NCI-H2227 (cell line): ENCODE data around the gene DGKD.
"Not testable (repeated sequence)": the region's sequence is repeated elsewhere in the genome, so short reads cannot be mapped to it uniquely, and the experiment has no call there.

ENCODE experiments used
- DNase-seq: peaks from one replicate; lab custom pipeline; 2025; ENCODE audit not compliant: unreplicated experiment; lab: John Stamatoyannopoulos, UW

Gene DGKD

DNA sequence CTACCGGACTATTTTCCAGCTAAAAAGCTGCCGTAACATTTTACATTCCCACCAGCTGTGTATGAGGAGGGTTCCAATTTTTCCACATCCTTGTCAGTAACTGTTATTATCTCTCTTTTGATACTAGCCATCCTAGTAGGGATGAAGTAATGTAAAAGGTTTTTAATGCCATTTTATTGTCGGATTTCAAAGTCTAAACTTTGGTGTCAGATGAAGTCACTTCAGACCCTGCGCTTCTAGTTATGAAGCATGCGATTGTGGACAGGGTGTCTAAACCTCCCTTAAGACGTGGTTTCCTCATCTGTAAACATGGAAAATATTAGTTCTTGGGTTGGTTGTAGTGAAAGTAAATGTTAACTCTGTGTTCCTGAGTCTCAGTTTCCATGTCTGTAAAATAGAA, 4.7 kb downstream of the DGKD start:
- no peak for DNase-seq

DNA sequence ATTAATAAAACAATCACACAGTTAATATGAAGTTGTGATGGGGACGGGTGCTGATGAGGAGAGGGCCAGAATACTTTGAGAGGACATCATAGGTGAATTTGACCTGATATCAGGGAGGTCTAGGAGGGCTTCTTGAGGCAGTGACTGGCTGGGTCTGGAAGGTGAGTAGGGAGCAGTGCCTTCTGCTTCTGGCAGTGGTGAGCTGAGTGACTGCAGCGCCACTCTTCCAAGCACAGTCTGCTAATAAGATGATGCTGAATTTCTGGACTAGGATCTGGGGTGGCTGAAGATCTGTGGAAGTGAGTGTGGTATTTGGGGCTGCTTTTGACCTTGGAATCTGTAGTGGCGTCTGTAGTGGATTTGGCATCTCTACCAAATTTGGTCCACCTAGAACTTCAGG, 5.5 kb downstream of the DGKD start:
- DNase-seq, result no peak

DNA sequence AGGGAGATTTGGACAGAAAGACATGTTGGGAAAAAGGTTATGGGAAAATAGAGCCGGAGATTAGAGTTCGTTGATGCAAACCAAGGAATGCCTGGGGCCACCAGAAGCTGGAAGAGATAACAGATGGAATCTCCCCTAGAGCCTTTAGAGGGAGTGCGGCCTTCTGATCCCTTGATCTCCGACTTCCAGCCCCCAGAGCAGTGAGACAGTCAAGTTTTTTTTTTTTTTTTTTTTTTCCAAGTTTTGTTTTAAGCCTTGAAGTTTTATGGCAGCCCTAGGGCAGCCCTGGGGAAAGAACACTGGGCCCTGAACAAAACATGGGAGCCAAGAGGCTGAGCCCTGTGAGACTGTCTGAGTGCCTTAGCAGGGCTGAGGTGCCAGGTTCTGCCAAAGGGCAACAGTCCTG, 6.5 kb downstream of the DGKD start:
- no peak for DNase-seq

DNA sequence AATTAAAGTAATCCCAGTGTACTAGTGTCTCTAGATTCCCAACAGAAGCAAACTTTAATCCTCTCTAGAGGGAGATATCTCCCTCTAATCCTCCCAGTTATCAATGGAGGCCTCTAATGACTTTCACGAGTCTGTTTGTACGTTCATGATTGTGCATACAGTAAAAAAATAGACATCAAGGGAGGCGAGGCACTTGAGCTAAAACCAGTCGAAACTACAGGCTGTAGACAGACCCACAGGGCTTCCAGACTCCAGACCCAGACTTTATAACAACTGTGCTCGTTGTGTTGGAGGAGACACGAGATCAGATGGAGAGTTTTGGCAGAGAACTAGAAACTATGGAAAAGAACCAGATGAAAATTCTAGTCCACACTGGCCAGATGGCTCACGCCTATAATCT, 7.0 kb downstream of the DGKD start:
- DNase-seq, result no peak

DNA sequence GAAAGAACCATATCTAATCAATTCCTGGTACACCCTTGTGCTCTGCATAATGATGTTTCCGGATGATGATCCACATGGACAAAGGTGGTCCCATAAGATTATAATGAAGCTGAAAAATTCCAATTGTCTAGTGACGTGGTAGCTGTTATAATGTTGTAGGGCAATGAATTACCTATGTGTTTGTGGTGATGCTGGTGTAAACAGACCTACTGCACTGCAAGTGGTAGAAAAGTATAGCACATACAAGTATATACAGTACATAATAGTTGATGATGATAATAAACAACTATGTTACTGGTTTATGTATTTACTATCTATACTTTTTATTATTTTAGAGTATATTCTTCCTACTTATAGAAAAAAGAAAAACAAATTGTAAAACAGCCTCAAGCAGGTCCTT, 8.4 kb downstream of the DGKD start:
- DNase-seq, result no peak

DNA sequence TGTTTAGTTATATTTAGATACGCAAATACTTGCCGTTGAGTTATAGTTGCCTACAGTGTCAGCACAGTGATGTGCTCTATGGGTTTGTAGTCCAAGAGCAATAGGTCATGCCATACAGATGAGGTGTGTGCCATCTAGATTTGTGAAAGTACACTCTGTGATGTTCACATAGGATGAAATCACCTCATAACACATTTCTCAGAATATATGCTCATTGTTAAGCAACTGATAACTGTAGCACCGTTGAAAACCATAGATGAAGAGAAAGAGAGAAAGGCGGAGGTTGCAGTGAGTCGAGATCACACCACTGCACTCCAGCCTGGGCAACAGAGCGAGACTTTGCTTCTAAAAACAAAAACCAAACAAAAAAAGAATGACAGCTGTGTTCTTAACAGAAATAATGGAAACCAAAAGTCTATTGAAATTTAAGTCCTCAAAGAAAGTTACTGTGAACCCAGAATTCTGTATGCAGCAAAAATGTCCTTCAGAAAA, 9.5 kb downstream of the DGKD start:
- DNase-seq, result no peak

DNA sequence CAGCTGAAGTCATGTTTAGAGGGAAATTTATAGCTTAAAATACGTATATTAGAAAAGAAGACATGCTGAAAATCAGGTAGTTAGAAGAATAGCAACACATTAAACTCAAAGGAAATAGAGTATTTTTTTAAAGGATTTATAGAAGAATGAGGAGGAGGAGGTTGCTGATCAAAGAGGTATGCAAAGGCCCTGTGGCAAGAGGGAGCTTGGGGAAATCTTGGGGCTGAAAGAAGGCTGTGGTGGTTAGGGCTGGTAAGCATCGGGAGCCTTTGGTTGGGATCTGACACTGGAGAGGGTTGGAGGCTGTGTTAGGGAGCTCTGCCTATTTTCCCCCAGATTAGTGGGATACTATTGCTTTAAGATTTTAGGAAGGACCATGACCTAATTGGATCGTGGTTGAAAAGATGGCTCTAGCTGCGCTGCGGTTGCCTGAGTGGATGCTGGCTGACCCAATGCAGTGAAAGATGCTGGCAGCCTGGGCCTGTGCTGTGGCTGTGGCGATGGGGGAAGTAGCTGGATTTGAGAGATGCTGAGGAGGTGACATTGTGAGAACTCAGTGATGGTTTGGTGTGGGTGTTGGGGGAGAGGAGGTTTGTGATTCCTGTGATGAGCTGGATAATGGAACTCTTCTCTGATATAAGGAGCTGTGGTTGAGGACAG, 11.7 kb downstream of the DGKD start:
- no peak for DNase-seq

DNA sequence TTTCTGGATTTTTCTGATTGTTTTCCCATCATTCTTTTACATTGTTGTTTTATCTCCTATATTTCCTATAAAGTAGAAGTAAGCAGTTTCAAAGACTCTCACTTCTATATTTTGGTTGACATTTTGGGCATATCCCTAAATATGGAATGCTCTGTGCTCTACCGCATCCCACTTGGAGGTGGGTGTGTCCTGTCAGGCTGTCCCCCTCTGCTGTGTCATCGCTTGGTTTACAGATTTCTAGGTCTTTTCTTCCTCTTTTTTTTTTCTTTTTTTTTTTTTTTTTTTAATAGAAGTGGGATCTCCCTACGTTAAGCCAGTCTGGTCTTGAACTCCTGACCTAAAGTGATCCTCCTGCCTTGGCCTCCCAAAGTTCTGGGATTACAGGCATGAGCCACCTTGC, 13.3 kb downstream of the DGKD start:
- DNase-seq, result no peak

DNA sequence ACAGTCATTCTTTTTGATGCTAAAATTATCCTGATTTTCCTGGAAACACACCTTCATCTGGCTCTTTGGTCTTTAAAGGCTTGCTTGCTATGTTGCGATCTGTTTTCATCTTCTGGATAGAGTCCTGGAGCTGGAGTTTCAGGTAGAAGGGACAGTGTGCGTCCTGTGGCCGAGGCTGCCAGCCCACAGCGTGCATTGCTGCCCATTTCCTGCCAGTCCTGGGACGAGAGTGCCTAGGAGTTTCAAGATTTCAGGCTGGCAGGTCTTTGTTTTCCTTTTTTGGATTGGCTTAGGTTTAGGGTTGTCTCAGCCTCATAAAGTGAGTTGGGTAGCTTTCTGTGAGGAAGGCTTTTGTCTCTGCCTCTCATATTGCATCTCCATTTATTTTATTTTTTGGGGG, 14.5 kb downstream of the DGKD start:
- DNase-seq, result no peak

DNA sequence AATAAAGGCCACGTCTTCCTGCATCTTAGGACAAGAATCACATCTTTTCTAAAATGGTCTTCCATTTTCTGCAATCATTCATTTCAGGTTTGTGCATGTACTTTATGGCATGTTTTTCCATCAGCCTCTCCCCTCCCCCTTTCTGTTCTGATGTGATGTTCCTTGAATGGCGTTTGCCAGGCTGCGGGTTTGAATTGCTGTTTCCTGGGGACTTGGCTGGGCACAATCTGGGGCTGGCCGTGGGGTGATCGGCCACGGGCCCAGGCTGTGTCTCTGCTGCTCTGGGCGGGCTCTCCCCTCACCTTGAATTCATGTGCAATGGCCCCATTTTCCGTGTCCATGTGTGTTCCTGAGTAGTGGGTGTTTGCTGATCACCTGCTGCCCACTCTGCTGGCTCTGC, 15.2 kb downstream of the DGKD start:
- DNase-seq, result no peak

DNA sequence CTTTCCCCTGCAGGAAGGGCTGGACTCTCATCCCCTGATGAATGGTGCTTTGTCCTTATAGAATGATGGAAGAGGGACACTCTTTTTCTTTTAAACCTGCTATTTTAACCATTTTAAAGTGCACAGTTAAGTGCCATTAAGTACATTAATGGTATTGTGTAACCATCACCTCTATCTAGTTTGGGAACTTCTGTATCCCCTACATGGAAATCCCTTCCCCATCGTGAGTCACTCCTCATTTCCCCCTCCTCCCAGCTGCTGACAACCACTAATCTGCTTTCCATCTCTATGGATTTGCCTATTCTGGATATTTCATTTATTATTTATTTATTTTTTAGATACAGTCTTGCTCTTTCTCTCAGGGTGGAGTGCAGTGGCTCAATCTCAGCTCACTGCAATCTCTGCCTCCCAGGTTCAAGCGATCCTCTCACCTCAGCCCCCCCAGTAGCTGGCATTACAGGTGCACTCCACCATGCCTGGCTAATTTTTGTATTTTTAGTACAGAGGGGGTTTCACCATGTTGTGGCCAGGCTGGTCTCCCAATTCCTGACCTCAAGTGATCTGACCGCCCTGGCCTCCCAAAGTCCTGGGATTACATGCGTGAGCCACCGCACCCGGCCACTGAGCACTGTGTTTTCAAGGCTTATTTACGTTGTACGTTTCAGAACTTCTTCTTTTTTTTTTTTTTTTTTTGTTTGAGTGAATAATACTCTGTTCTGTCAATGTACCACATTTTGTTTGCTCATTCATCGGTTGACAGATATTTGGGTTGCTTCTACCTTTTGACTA, 15.8 kb downstream of the DGKD start:
- no peak for DNase-seq

DNA sequence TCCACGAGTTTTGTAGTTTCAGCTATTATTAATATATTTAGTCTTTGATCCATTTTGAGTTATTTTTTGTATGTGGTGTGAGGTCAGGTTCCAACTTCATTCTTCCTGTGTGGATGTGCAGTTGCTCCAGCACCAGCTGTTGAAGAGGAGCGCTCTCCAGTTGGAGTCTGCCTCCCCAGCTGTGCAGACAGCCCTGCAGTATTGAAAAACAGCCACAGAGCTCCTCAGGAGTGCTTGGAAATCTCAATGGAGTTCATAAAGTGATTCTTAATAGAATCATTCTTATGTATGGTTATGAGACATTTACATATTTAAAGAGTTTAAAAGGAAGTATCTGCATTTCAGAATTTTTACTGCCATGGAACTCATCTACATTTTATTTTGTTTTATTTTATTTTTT, 17.3 kb downstream of the DGKD start:
- DNase-seq, result no peak

DNA sequence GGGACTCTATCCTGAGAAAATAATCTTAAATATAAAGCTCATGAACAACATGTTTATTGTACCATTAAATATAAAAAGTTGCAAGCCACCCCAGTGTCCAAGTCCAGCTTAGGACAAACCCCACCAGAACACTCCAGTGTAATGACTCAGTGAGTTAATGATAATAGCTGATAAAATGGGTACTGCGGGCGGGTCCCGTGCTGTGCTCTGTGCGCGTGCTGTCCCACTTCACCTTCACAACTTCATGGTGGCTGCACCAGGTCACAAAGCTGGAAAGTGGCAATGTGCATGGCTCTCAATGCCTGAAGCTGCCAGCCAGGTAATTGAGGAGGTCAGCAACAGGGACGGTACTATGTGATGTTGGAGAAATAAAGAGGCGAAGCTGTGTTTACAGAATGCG, 18.6 kb downstream of the DGKD start:
- DNase-seq, result no peak

DNA sequence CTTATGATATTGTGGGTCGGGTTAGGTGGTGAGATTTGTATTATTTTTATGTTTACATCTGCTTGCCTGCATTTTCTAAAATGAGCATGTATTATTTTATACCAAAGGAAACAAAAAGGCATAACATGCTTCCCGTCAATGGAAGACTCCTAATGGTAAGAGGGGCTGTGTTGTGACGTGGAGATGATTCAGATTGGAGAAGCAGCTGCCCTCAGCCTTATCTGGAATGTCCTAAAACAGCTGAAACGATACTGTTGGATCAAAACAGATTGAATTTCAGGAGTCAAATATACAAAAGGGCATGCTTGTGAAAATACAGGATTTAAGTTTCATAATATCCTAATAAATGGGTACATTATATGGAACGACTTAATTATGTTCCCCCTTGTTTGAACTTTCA, 19.0 kb downstream of the DGKD start:
- no peak for DNase-seq

DNA sequence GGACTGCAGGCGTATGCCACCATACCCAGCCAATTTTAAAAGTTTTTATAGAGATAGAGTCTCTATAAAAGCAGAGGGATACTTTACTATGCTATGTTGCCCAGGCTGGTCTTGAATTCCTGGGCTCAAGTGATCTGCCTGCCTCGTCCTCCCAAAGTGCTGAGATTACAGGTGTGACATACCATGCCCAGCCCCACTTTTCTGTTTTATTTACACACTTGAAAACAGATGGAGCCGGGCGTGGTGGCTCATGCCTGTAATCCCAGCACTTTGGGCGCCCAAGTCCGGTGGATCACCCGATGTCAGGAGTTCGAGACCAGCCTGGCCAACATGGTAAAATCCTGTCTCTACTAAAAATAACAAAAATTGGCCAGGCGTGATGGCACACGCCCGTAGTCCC, 20.5 kb downstream of the DGKD start:
- not testable (repeated sequence) for DNase-seq

DNA sequence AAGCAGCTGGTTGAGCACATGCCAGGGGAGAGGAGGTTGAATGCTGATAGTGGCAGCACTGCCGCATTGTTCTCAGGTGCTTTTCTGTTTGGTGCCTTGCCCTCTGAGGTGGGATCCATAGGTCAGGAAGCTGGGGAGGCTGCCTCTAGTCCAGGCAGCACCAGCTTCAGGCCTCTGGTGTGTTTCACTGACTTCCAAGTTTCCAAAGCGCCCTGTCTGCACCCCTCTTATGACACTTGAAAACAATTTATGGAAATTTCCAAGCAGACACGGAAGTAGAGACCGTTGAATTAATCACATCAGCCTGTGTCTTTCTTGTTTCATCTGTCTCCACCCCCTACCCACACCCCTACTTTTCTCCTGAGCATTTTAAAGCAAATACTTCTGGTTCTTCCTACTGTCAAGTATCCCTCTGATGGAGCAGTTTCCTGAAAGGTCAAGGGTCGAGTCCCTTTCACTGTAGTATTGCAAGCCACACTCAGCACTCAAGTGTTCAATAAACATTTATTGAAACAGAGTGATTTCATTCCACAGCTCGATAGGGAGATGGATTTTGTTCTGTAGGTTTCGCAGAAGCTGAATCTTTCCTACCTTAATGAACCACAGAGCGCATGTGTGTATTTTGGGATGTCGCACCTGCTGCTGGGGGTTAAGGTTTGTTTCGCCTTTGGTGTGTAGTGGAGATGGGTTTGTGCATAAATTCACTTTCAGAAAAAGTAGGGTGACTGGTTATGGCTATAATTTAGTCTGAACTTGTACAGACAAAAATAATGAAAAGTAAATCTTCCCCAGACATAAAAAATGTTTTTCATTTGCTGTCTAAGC, 21.4 kb downstream of the DGKD start:
- no peak for DNase-seq

DNA sequence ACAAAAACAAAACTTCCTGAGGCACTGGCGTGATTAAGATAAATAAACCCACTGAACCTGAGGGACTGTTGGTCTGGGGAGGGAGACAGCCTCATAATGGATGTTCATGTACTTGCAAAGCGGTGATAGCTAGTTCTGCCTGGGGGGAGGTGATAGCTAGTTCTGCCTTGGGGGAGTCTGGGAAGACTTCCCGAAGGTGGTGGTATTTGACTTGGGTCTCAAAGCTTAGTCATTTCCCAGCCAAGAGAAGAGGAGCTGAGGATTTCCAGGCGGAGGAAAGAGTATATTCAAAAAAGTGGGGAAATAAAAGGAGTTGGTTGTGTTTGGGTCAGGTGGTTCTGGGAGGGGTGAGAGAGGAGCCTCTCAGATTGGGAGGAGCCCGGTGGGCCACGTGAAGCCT, 24.7 kb downstream of the DGKD start:
- no peak for DNase-seq

DNA sequence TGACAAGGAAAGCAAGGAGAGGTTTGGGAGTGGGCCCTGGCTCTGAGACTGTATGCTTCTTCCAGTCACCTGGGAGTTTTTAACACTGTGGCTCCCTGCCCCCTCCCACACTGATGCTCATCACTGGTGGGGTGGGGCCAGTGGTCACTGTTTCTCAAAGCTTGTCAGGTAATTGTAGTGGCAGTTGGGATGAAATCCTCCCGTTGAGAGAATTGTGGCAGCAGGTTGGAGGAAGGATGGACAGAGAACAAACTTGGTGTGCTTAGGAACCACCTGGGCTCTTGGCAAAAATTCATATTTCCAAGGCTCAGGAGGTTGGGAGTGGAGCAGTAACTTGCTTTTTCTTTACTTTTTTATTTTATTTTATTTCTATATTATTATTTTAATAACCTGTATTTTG, 25.1 kb downstream of the DGKD start:
- DNase-seq, result no peak

DNA sequence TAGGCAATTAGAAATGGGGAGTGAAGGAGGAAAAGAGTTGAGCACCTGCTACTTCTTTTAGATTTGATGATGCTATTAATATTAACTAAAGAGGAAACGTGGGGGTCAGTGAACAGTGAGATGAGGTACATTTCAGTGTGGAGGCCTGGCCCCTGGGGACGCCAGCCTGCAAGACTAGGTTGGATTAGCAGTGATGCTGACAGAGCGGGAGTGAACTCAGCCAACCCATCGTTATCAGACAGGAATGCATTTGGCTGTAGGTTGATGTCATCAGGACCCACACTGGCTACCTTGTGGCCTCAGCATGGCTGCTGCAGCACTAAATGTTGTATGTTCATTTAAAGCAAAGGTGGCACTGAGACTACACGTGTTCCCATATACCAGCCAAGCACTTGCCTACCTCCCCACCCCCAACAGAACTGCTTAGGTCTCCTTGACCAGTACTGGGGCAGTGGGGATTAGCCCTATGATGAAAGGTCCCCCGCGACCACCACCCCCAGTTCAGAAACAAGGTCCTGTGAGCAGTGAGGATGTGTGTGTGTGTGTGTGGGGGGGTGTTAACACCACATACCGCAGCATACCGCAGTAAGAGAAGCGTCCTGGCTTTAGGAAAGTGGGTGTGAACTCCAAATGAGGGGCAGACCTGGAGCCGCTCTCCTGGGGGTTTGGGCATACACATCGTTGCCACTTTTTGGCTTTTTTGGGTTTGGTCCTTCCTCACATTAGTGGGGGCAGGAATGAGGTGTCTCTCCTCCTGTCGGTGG, 26.0 kb downstream of the DGKD start:
- no peak for DNase-seq

DNA sequence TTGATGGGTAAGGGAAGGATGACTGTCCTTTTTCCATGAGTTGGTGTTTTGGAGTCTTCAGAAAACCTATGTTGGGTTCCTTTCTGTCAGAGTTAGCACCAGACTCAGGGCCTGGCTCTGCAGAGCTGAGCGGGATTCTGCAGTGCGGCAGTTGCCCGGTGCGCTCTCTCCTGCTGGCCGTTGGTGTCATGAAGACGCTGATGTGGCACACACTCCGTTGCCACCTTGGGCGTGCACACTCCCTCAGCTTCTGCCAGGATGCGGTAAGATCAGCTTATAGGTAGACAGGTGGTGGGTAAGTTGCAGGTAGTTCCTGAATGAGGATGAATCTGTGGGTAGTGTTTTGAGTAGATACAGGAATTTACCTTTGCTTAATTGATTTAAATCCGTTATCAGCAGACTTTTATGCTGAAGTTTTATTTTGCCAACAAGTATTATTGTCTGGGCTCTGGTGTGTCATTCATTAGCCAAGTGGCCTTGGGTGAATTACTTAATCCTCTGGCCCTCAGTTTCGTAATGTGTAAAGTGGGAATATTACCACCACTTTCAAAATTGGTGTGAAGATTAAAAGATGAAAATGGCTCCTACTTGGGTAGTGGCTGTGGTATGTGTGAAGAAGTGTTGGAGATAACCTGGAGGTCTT, 26.8 kb downstream of the DGKD start:
- no peak for DNase-seq

DNA sequence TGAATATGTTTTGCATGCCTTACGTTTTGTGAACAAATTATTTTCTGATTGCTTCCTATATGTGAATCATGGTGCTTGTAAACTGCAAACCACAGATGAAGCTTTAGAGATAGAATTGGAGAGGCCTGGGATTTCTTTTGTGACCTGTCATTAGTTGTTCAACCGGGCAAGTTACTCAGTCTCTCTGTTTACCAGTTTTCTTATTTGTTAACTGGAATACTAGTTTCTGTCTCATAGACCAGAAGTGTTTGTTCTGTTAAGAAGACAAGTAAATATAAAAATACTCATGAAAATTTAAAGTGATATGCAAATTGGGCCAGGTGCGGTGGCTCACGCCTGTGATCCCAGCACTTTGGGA, 27.3 kb downstream of the DGKD start:
- DNase-seq, result no peak
